Measurements from ENCODE around the gene ROR2.

DNA sequence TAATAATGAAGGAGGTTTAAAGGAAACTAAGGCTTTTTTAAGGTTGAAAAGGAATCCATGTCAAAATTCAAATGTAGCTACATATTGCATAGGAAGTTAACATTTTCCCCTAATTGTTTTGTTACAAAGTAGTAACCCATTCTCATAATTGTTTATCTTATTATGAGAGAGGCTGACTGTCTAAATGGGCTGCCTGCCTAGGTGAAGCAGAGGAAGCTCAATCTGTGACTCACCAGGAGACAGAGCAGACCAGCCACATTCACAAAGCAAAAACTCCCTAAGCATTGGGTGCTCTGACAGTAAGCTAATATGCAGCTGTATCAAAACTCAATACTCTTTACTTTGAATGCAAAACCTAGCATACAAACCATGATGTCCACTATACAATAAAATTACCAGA lies 208.5 kb downstream of the ROR2 start:
- TF ChIP-seq, protein P1, sequence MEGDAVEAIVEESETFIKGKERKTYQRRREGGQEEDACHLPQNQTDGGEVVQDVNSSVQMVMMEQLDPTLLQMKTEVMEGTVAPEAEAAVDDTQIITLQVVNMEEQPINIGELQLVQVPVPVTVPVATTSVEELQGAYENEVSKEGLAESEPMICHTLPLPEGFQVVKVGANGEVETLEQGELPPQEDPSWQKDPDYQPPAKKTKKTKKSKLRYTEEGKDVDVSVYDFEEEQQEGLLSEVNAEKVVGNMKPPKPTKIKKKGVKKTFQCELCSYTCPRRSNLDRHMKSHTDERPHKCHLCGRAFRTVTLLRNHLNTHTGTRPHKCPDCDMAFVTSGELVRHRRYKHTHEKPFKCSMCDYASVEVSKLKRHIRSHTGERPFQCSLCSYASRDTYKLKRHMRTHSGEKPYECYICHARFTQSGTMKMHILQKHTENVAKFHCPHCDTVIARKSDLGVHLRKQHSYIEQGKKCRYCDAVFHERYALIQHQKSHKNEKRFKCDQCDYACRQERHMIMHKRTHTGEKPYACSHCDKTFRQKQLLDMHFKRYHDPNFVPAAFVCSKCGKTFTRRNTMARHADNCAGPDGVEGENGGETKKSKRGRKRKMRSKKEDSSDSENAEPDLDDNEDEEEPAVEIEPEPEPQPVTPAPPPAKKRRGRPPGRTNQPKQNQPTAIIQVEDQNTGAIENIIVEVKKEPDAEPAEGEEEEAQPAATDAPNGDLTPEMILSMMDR (IDR thresholded peaks at IDR 0.05): no peak
- TF ChIP-seq ZFX (IDR thresholded peaks at IDR 0.05; ENCODE audit: borderline replicate concordance): no peak

Data from 22Rv1 (cell line).